PC-9 (cell line): ENCODE data around the gene TFF2.

Experiments used
- EZH2 ChIP-seq: fragments of 200-600 bp; sonication (generic); IDR thresholded peaks from 2 replicates; pipeline ENCODE4 v1.8.0; 2017; ENCODE audit warnings: antibody characterized with exemption, low read depth
- TF ChIP-seq, protein P1 (sequence below): fragments of 200-600 bp; sonication (generic); conservative IDR thresholded peaks from 2 replicates; pipeline ENCODE4 v1.6.1; 2017; ENCODE audit warnings: mixed run types, antibody characterized with exemption, mild to moderate bottlenecking, moderate library complexity

DNA sequence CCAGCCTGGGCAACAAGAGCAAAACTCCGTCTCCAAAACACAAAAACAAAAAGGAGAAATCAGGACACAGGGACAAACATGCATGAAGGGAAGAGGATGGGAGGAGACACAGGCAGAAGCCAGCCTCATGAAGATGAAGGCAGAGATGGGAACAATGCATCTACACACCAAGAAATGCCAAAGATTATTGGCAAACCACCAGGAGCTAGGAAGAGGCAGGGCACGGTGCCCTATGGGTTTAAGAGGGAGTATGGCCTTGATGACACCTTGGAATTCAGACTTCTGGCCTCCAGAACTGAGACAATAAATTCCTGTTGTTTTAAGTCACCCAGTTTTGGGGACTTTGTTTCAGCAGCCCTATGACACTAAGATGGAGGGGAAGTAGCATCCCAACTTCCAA, 39.9 kb upstream of the TFF2 start:
- TF ChIP-seq, protein P1, sequence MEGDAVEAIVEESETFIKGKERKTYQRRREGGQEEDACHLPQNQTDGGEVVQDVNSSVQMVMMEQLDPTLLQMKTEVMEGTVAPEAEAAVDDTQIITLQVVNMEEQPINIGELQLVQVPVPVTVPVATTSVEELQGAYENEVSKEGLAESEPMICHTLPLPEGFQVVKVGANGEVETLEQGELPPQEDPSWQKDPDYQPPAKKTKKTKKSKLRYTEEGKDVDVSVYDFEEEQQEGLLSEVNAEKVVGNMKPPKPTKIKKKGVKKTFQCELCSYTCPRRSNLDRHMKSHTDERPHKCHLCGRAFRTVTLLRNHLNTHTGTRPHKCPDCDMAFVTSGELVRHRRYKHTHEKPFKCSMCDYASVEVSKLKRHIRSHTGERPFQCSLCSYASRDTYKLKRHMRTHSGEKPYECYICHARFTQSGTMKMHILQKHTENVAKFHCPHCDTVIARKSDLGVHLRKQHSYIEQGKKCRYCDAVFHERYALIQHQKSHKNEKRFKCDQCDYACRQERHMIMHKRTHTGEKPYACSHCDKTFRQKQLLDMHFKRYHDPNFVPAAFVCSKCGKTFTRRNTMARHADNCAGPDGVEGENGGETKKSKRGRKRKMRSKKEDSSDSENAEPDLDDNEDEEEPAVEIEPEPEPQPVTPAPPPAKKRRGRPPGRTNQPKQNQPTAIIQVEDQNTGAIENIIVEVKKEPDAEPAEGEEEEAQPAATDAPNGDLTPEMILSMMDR: no peak
- TF ChIP-seq EZH2: no peak
